Suprapubic skin (tissue), 4 donors: Measurements from ENCODE around the gene RPL31.

Source experiments
- EP300 ChIP-seq: sonication (generic); formaldehyde crosslinking; IDR thresholded peaks from one replicate; pipeline ENCODE4 v1.6.1; 2017; ENCODE audit warnings: antibody characterized with exemption
- POLR2A ChIP-seq, 2 donors: fragments of 450-650 bp; IDR thresholded peaks; one replicate each; pipeline ENCODE4 v1.6.1; 2017; ENCODE audit warnings: antibody characterized with exemption in 2 of 2, mild to moderate bottlenecking in 2 of 2, moderate library complexity in 2 of 2
- POLR2AphosphoS5 ChIP-seq, 3 donors: sonication (generic); formaldehyde crosslinking; IDR thresholded peaks; one replicate each; pipeline ENCODE4 v1.6.1; 2017; ENCODE audit warnings: antibody characterized with exemption in 3 of 3
- TF ChIP-seq, protein P1 (sequence below), 2 donors: fragments of 200-600 bp in 1 of 2; fragments of 450-650 bp in 1 of 2; sonication (generic) in 1 of 2; IDR thresholded peaks; one replicate each; pipeline ENCODE4 v1.5.1; 2016 to 2019; ENCODE audit warnings: antibody characterized with exemption in 2 of 2, mild to moderate bottlenecking in 1 of 2, moderate library complexity in 1 of 2

- TF ChIP-seq POLR2A (IDR thresholded peaks at IDR 0.05) (no peak), EP300 (no peak), POLR2AphosphoS5 (IDR thresholded peaks at IDR 0.05) (no peak)
- TF ChIP-seq, protein P1, sequence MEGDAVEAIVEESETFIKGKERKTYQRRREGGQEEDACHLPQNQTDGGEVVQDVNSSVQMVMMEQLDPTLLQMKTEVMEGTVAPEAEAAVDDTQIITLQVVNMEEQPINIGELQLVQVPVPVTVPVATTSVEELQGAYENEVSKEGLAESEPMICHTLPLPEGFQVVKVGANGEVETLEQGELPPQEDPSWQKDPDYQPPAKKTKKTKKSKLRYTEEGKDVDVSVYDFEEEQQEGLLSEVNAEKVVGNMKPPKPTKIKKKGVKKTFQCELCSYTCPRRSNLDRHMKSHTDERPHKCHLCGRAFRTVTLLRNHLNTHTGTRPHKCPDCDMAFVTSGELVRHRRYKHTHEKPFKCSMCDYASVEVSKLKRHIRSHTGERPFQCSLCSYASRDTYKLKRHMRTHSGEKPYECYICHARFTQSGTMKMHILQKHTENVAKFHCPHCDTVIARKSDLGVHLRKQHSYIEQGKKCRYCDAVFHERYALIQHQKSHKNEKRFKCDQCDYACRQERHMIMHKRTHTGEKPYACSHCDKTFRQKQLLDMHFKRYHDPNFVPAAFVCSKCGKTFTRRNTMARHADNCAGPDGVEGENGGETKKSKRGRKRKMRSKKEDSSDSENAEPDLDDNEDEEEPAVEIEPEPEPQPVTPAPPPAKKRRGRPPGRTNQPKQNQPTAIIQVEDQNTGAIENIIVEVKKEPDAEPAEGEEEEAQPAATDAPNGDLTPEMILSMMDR (IDR thresholded peaks at IDR 0.05): no peak
These were observed 51.0 kb downstream of the RPL31 start for GRCh38 chr2:101053117-101053516.
